OCI-LY3 (cell line): ENCODE results near the gene SYS1.

Experiments
- H2AFZ ChIP-seq: fragments of 200-600, 300-600 bp; shearing (Covaris generic); 2 replicates; pipeline ENCODE4 v1.6.0; 2014; ENCODE audit warnings: antibody characterized with exemption, low read depth, low read length
- H3K27ac ChIP-seq: fragments of 200-600, 300-600 bp; sonication (generic); 2 replicates; pipeline ENCODE4 v1.5.1; 2014; ENCODE audit warnings: mild to moderate bottlenecking, low read length, moderate library complexity, mixed read lengths
- H3K27me3 ChIP-seq: fragments of 200-600, 300-600 bp; sonication (generic); 2 replicates; pipeline ENCODE4 v1.6.1; 2014; ENCODE audit warnings: low read depth, low read length, mixed read lengths
- H3K36me3 ChIP-seq: fragments of 200-600, 300-600 bp; sonication (generic); replicated peaks from 2 replicates; pipeline ENCODE3; 2014; ENCODE audit warnings: low read depth, low read length, mixed read lengths
- H3K4me1 ChIP-seq: fragments of 300-600, 200-600 bp; sonication (generic); 2 replicates; pipeline ENCODE4 v1.6.1; 2014; ENCODE audit warnings: low read length, mixed read lengths
- H3K4me2 ChIP-seq: fragments of 200-600, 300-600 bp; sonication (generic); 2 replicates; pipeline ENCODE4 v1.6.1; 2014; ENCODE audit warnings: low read length, mixed read lengths
- H3K4me3 ChIP-seq: fragments of 300-600, 200-600 bp; sonication (generic); 2 replicates; pipeline ENCODE4 v1.5.1; 2014; ENCODE audit warnings: antibody characterized with exemption, mild to moderate bottlenecking, low read length, moderate library complexity
- H3K79me2 ChIP-seq: fragments of 300-600, 200-600 bp; shearing (Covaris generic); 2 replicates; pipeline ENCODE4 v1.6.1; 2014; ENCODE audit warnings: mild to moderate bottlenecking, low read length, mixed read lengths
- H3K9ac ChIP-seq: fragments of 300-600, 200-600 bp; shearing (Covaris generic); 2 replicates; pipeline ENCODE4 v1.6.0; 2014; ENCODE audit warnings: mild to moderate bottlenecking, low read length, moderate library complexity
- H3K9me3 ChIP-seq: fragments of 200-600, 300-600 bp; shearing (Covaris generic); 2 replicates; pipeline ENCODE4 v1.6.1; 2014; ENCODE audit warnings: low read length, mixed read lengths; ENCODE audit not compliant: insufficient read depth
- H4K20me1 ChIP-seq: fragments of 200-600, 300-600 bp; sonication (generic); 2 replicates; pipeline ENCODE4 v1.6.1; 2016; ENCODE audit warnings: low read length, mixed read lengths; ENCODE audit not compliant: insufficient read depth
- CTCF ChIP-seq: fragments of 200-600, 300-600 bp; sonication (generic); IDR thresholded peaks from 2 replicates; pipeline ENCODE4 v1.5.1; 2014; ENCODE audit warnings: antibody characterized with exemption, low read length, low read depth
- EZH2phosphoT487 ChIP-seq: fragments of 200-600 bp; shearing (Covaris generic); IDR thresholded peaks from 2 replicates; pipeline ENCODE4 v1.6.1; 2018; ENCODE audit warnings: antibody characterized with exemption, mixed run types, low read depth

The SYS1 gene

GRCh38 chr20:45329497-45330319 is 33.2 kb upstream of the SYS1 start:
- H3K36me3 ChIP-seq: peaks cover 15% of the 10 kb centered on the region

GRCh38 chr20:45330476-45330875 is 32.5 kb upstream of the SYS1 start:
- H3K27ac ChIP-seq: no peak overlapping the region
- H3K27me3 ChIP-seq: no peaks in the 10 kb centered on the region
- H3K9me3 ChIP-seq: no peaks in the 10 kb centered on the region
- no peak overlapping the region for H3K4me2 ChIP-seq
- no peak overlapping the region for H3K4me3 ChIP-seq
- no peak overlapping the region for H2AFZ ChIP-seq
- TF ChIP-seq CTCF: no peak
- no peak for TF ChIP-seq EZH2phosphoT487
- H3K36me3 ChIP-seq: peaks cover 15% of the 10 kb centered on the region
- no peak overlapping the region for H3K9ac ChIP-seq
- H4K20me1 ChIP-seq: no peaks in the 10 kb centered on the region
- H3K4me1 ChIP-seq: peaks cover 11% of the 10 kb centered on the region
- no peaks in the 10 kb centered on the region for H3K79me2 ChIP-seq

More at GRCh38 chr20:45329497-45330319, 33.2 kb upstream of the SYS1 start:
- no peak overlapping the region for H3K4me3 ChIP-seq
- H3K79me2 ChIP-seq: no peaks in the 10 kb centered on the region
- H3K9me3 ChIP-seq: no peaks in the 10 kb centered on the region
- no peak overlapping the region for H3K9ac ChIP-seq
- H3K4me1 ChIP-seq: peaks cover 11% of the 10 kb centered on the region
- TF ChIP-seq CTCF (no peak), EZH2phosphoT487 (no peak)
- no peak overlapping the region for H3K27ac ChIP-seq
- no peak overlapping the region for H2AFZ ChIP-seq
- H3K27me3 ChIP-seq: no peaks in the 10 kb centered on the region
- no peaks in the 10 kb centered on the region for H4K20me1 ChIP-seq
- H3K4me2 ChIP-seq: no peak overlapping the region

GRCh38 chr20:45336530-45337366 is 26.2 kb upstream of the SYS1 start:
- H3K9ac ChIP-seq: no peak overlapping the region
- H3K9me3 ChIP-seq: no peaks in the 10 kb centered on the region
- no peak overlapping the region for H3K4me2 ChIP-seq
- H3K27me3 ChIP-seq: no peaks in the 10 kb centered on the region
- TF ChIP-seq CTCF: no peak
- no peak for TF ChIP-seq EZH2phosphoT487
- peaks cover 6% of the 10 kb centered on the region for H3K36me3 ChIP-seq
- 0 out of 2 replicates have a peak, but pooled peaks cover 3% of the 10 kb centered on the region for H3K79me2 ChIP-seq
- H2AFZ ChIP-seq: no peak overlapping the region
- H3K27ac ChIP-seq: no peak overlapping the region
- peaks cover 5% of the 10 kb centered on the region for H3K4me1 ChIP-seq
- no peak overlapping the region for H3K4me3 ChIP-seq
- peaks cover 32% of the 10 kb centered on the region for H4K20me1 ChIP-seq
